Ovary (tissue), 9 donors: Measurements from ENCODE around the gene WWOX. TPM values are rescaled to one million over a fixed set of nuclear protein-coding genes. Genes with fewer than 3 reads are reported as not detected.

Experiments used
- DNase-seq, 5 donors: peaks; one replicate each; pipeline ENCODE4 v3.0.0-alpha.2; 2019 to 2020
- H3K27ac ChIP-seq, 2 donors: fragments of 200-600 bp; one replicate each; pipeline versions ENCODE4 v1.5.1 to v1.8.0; 2019 to 2022
- H3K27me3 ChIP-seq: fragments of 200-600 bp; one replicate; pipeline ENCODE4 v1.8.0; 2022
- H3K36me3 ChIP-seq: fragments of 200-600 bp; sonication (generic); one replicate; pipeline ENCODE4 v1.5.1; 2019
- H3K4me1 ChIP-seq: one replicate; pipeline ENCODE4 v1.8.1; 2013; ENCODE audit warnings: mild to moderate bottlenecking, moderate library complexity; ENCODE audit not compliant: insufficient read depth
- H3K4me3 ChIP-seq: fragments of 200-600 bp; sonication (generic); one replicate; pipeline ENCODE4 v1.5.1; 2017
- H3K9me3 ChIP-seq, 2 donors: fragments of 200-600 bp in 1 of 2; sonication (generic) in 1 of 2; one replicate each; pipeline versions ENCODE4 v1.5.1 to v1.8.1; 2013 to 2019; ENCODE audit warnings: mild to moderate bottlenecking in 1 of 2, moderate library complexity in 1 of 2
- CTCF ChIP-seq, 3 donors: fragments of 450-650 bp in 2 of 3; fragments of 200-600 bp in 1 of 3; IDR thresholded peaks; one replicate each; pipeline versions ENCODE4 v1.5.1 to v1.8.0; 2016 to 2022; ENCODE audit warnings: antibody characterized with exemption in 3 of 3, mild to moderate bottlenecking in 1 of 3
- EP300 ChIP-seq: sonication (generic); formaldehyde crosslinking; IDR thresholded peaks from one replicate; pipeline ENCODE4 v1.6.1; 2017; ENCODE audit warnings: antibody characterized with exemption
- POLR2A ChIP-seq: fragments of 450-650 bp; IDR thresholded peaks from one replicate; pipeline ENCODE4 v1.6.1; 2017; ENCODE audit warnings: antibody characterized with exemption, mild to moderate bottlenecking, moderate library complexity
- WGBS, 3 donors: extraction: QIAGEN DNeasy Blood & Tissue Kit in 1 of 3; methylation state at CpG; one replicate each; pipeline versions ENCODE4 v1.1.5 to v1.1.7; 2013 to 2017; 5-methylcytosine and 5-hydroxymethylcytosine counted together
- intact Hi-C, 4 donors: fragments of 100-400 bp; cut with DNase I; formaldehyde crosslinking; loops; one replicate each; pipeline versions ENCODE4 v1.11.0 to v1.15.1; 2022 to 2023
- polyA plus RNA-seq, 2 donors: library from polyadenylated mRNA; stranded (reverse); fragments of 200-250 nt in 1 of 2; fragments of 350-450 nt in 1 of 2; fragmentation: Illumina TruSeq in 1 of 2; extraction: RNeasy Lipid Tissue Mini Kit (QIAGEN cat#74804) in 1 of 2; gene quantifications; one replicate each; pipeline ENCODE4 v1.2.3, GENCODE V29; 2013 to 2014
- total RNA-seq, 7 donors: library from RNA; depleted of rRNA in 2 of 7; stranded (reverse); fragments of >200 nt in 2 of 7; fragmentation: NEBNext Ultra II Directional in 3 of 7; extraction: Animal tissue kit (Norgen Biotek cat#: 25700) in 3 of 7; gene quantifications; one replicate each; pipeline versions ENCODE4 v1.1.0 to v1.2.4, GENCODE V29; 2016 to 2023
- donor health status: DM: no; HTN: no; CAD: no; lungs with moderate emphysema.
- donor health status: DM: no; HTN: no; CAD: no.
- donor health status: Bipolar disorder and iron deficiency.
- donor health status: DM: yes; HTN: yes; CAD: no.
- donor health status: DM: no; HTN: no; CAD: no.
- donor health status: DM: yes; HTN: yes; CAD: no.

WWOX gene
- total and polyA plus RNA-seq, 9 donors, result 11.0 to 40.5 (median 25.2) TPM

GRCh38 chr16:78837706-78838105 is 738.3 kb downstream of the WWOX start:
- Histone ChIP-seq H3K36me3 (no peaks in the 10 kb centered on the region), H3K4me1 (no peaks in the 10 kb centered on the region), H3K9me3 (no peaks in the 10 kb centered on the region), H3K27me3 (no peaks in the 10 kb centered on the region), H3K27ac (no peak overlapping the region), H3K4me3 (no peak overlapping the region)
- intact Hi-C loops, result no loop called here
- DNase-seq, result no peak
- TF ChIP-seq CTCF (IDR thresholded peaks at IDR 0.05) (no peak), POLR2A (no peak), EP300 (no peak)

GRCh38 chr16:78838276-78838675 is 738.8 kb downstream of the WWOX start:
- no peak for TF ChIP-seq POLR2A
- intact Hi-C loops, result no loop called here
- DNase-seq, result no peak
- no peaks in the 10 kb centered on the region for H3K36me3 ChIP-seq
- H3K4me1 ChIP-seq, result peaks cover 2% of the 10 kb centered on the region
- no peaks in the 10 kb centered on the region for H3K9me3 ChIP-seq
- H3K27ac ChIP-seq, result no peak overlapping the region
- H3K4me3 ChIP-seq, result no peak overlapping the region
- WGBS, 3 donors, result 57 to 61% (median 59%) methylated on average over 5 of the region's 5 CpGs
- no peaks in the 10 kb centered on the region for H3K27me3 ChIP-seq

- no peaks in the 10 kb centered on the region for H3K36me3 ChIP-seq
- H3K4me1 ChIP-seq, result peaks cover 8% of the 10 kb centered on the region
- TF ChIP-seq CTCF (IDR thresholded peaks at IDR 0.05) (no peak), EP300 (no peak), POLR2A (no peak)
- no peak for DNase-seq
- intact Hi-C loops, result no loop called here
- H3K4me3 ChIP-seq, result no peak overlapping the region
- 13 to 28% (median 18%) methylated on average over 4 of the region's 4 CpGs for WGBS, 3 donors
- H3K27ac ChIP-seq, result no peak overlapping the region
- H3K9me3 ChIP-seq, result no peaks in the 10 kb centered on the region
- no peaks in the 10 kb centered on the region for H3K27me3 ChIP-seq
These were observed 743.5 kb downstream of the WWOX start for GRCh38 chr16:78842950-78843349.

- 20 to 35% (median 30%) methylated on average over 5 of the region's 5 CpGs for WGBS, 3 donors
- intact Hi-C loops, result no loop called here
These were observed 744.5 kb downstream of the WWOX start for GRCh38 chr16:78843978-78844377.

GRCh38 chr16:78844682-78845081 is 745.2 kb downstream of the WWOX start:
- Histone ChIP-seq H3K4me3 (no peak overlapping the region), H3K9me3 (no peaks in the 10 kb centered on the region), H3K4me1 (peaks cover 8% of the 10 kb centered on the region), H3K36me3 (no peaks in the 10 kb centered on the region), H3K27ac (no peak overlapping the region), H3K27me3 (no peaks in the 10 kb centered on the region)
- intact Hi-C loops, result no loop called here
- no peak for DNase-seq
- no peak for TF ChIP-seq EP300
- no peak for TF ChIP-seq POLR2A
- TF ChIP-seq CTCF (IDR thresholded peaks at IDR 0.05), result no peak
- 69 to 88% (median 80%) methylated on average over 7 of the region's 7 CpGs for WGBS, 3 donors

More at GRCh38 chr16:78843978-78844377, 744.5 kb downstream of the WWOX start:
- Histone ChIP-seq H3K4me1 (peaks cover 8% of the 10 kb centered on the region), H3K9me3 (no peaks in the 10 kb centered on the region), H3K36me3 (no peaks in the 10 kb centered on the region), H3K27me3 (no peaks in the 10 kb centered on the region), H3K27ac (no peak overlapping the region), H3K4me3 (no peak overlapping the region)
- no peak for TF ChIP-seq CTCF (IDR thresholded peaks at IDR 0.05)
- no peak for TF ChIP-seq POLR2A
- TF ChIP-seq EP300, result no peak
- no peak for DNase-seq
